ENCODE measurements around the gene CIROP. TPM values are rescaled to one million over a fixed set of nuclear protein-coding genes. Genes with fewer than 3 reads are reported as not detected.
A peak's percentile ranks its signal among the peaks of the same experiment; 100 is the strongest.

CIROP gene
- total and polyA plus RNA-seq, 4 donors = not detected

DNA sequence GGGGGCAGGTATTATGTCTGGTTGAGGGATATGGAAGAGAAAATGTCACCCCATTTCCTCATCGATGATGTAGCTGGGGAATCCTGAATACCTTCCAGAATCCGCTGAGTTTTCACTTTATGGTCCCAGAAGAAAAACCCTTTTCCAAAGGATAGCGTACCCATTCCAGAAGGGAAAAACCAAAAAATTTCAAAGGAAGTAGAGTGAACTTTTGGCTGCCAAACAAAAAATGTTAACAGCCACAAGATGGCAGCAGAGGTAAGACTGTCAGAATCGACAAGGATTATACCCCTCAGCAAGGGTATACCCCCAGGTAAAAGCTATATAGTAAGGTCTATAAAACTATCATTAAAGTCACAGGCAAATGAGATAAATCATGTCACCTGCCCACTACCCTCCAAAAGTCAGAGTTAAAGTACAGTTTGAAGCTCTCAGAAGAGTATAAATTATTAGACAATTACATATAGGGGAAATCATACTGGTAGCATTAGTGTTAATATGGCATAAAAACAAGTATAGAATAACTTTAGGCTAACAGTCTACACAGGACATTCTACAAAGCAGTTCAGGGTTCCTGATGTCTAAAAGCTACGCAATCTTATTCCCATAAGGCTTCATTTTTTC lies 27.9 kb downstream of the CIROP start:
- H3K27ac ChIP-seq (ENCODE audit: low read depth in 1 of 2, low read length in 1 of 2) = peak overlapping the region in 1 of 2 donors; percentile 26
- WGBS, 2 donors = 68 to 76% methylated on average over 5 of the region's 5 CpGs
- no peak overlapping the region for H3K9ac ChIP-seq (ENCODE audit: insufficient read depth in 1 of 2, low read length in 2 of 2)
- DNase-seq (peak in 2 of 3 donors; percentile 49 to 54), ATAC-seq (ENCODE audit: insufficient read depth, low FRiP score) (no peak)
- H3K9me3 ChIP-seq (ENCODE audit: control insufficient read depth in 4 of 4, insufficient read depth in 3 of 4, low read length in 3 of 4) = no peaks in the 10 kb centered on the region
- H3K27me3 ChIP-seq (ENCODE audit: control insufficient read depth in 3 of 3, insufficient read depth in 3 of 3, low read length in 2 of 3) = no peaks in the 10 kb centered on the region
- peak; percentile 30 for TF ChIP-seq CTCF (IDR thresholded peaks at IDR 0.05; ENCODE audit: control extremely low read depth, extremely low read depth)
- H3K4me1 ChIP-seq (ENCODE audit: control insufficient read depth in 5 of 5, insufficient read depth in 5 of 5, low read length in 5 of 5) = peaks cover 0 to 9% (median 5%) of the 10 kb centered on the region in 5 donors
- peaks cover 48 to 80% (median 52%) of the 10 kb centered on the region in 4 donors for H3K36me3 ChIP-seq (ENCODE audit: control insufficient read depth in 4 of 4, insufficient read depth in 4 of 4, low read length in 4 of 4)
- no peak overlapping the region for H3K4me3 ChIP-seq

DNA sequence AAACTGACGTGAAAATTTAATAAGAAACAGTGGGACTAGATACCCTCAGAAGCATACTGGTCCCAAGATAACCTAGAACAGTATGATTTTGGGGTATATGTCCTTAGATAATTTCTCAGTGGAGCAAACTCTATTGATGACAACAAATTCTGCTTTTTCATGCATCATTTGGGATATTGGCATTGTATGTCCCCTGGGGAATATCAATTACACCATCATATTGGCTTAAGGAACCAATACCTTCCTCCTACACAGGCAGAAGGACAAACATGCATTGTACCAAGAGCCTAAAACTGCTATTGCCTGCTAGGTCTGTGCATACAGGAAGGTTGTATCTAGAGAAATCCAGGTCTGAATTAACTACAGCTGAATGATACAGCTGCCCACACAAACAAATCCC lies 29.9 kb downstream of the CIROP start:
- 94 to 100% methylated on average over 1 of the region's 1 CpG for WGBS, 2 donors
- DNase-seq = no peak
- H3K4me3 ChIP-seq = no peak overlapping the region
- no peak for ATAC-seq (ENCODE audit: insufficient read depth, low FRiP score)
- H3K27ac ChIP-seq (ENCODE audit: low read depth in 1 of 2, low read length in 1 of 2) = no peak overlapping the region
- no peaks in the 10 kb centered on the region for H3K9me3 ChIP-seq (ENCODE audit: control insufficient read depth in 4 of 4, insufficient read depth in 3 of 4, low read length in 3 of 4)
- no peak overlapping the region for H3K9ac ChIP-seq (ENCODE audit: insufficient read depth in 1 of 2, low read length in 2 of 2)
- H3K36me3 ChIP-seq (ENCODE audit: control insufficient read depth in 4 of 4, insufficient read depth in 4 of 4, low read length in 4 of 4) = peaks cover 38 to 63% (median 40%) of the 10 kb centered on the region in 4 donors
- TF ChIP-seq CTCF (IDR thresholded peaks at IDR 0.05; ENCODE audit: control extremely low read depth, extremely low read depth) = no peak
- no peaks in the 10 kb centered on the region for H3K27me3 ChIP-seq (ENCODE audit: control insufficient read depth in 3 of 3, insufficient read depth in 3 of 3, low read length in 2 of 3)
- H3K4me1 ChIP-seq (ENCODE audit: control insufficient read depth in 5 of 5, insufficient read depth in 5 of 5, low read length in 5 of 5) = peaks cover 0 to 19% (median 15%) of the 10 kb centered on the region in 5 donors

- Histone ChIP-seq H3K9ac (ENCODE audit: insufficient read depth in 1 of 2, low read length in 2 of 2) (peak overlapping the region; percentile 3 to 88), H3K9me3 (ENCODE audit: control insufficient read depth in 4 of 4, insufficient read depth in 3 of 4, low read length in 3 of 4) (no peaks in the 10 kb centered on the region), H3K4me1 (ENCODE audit: control insufficient read depth in 5 of 5, insufficient read depth in 5 of 5, low read length in 5 of 5) (peaks cover 0 to 36% (median 15%) of the 10 kb centered on the region in 5 donors), H3K27me3 (ENCODE audit: control insufficient read depth in 3 of 3, insufficient read depth in 3 of 3, low read length in 2 of 3) (no peaks in the 10 kb centered on the region), H3K4me3 (no peak overlapping the region), H3K27ac (ENCODE audit: low read depth in 1 of 2, low read length in 1 of 2) (peak overlapping the region; percentile 15 to 58), H3K36me3 (ENCODE audit: control insufficient read depth in 4 of 4, insufficient read depth in 4 of 4, low read length in 4 of 4) (peaks cover 25 to 50% (median 42%) of the 10 kb centered on the region in 4 donors)
- peak; percentile 2 for ATAC-seq (ENCODE audit: insufficient read depth, low FRiP score)
- no peak for DNase-seq
- TF ChIP-seq CTCF (IDR thresholded peaks at IDR 0.05; ENCODE audit: control extremely low read depth, extremely low read depth) = no peak
- 51 to 67% methylated on average over 5 of the region's 5 CpGs for WGBS, 2 donors
Measured at GRCh38 chr14:23071921-23072539, 32.8 kb downstream of the CIROP start.
